ENCODE results near the gene AJAP1.

AJAP1 gene

DNA sequence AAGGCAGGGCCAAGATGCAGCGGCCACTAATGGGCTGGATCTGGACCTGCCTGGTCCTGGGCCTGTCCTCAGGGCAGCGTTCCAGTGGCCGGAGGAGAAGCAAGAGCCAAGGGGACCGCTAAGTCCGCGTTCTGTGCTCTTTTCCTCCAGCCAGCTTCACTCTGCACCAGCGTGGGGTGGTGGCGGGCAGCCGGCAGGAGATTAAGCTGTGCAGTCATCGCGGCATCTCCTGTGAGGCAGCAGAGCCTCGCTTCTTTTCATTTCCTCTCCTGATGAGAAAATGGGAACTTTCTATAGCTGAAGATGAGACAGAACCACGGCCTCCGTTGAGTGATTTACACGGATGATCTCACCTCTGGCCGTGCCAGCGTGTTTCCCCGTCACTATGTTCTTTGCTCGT lies 43.4 kb downstream of the AJAP1 start:
- no peak for DNase-seq (ENCODE audit: extremely low read depth in 1 of 2, low read depth in 1 of 2)

DNA sequence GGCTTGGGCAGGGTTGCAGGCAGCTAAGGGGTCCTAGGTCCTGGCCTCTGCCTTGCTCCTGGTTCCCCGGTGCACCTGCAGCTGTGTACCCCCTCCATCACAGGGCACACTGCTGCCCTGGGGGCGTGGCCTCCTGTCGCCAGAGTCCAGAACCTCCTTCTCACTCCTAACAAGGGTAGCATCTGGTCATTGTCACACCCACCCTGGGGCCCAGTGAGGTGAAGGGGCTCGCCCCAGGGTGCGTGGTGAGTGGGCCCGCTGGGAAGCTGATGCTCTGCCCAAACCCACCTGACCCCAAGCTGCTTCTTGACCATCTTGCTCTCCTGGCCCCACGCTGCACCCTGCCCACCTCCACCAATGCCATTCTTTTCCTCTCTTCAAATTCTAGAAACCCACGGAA lies 44.5 kb downstream of the AJAP1 start:
- no peak for DNase-seq (ENCODE audit: extremely low read depth in 1 of 2, low read depth in 1 of 2)

DNA sequence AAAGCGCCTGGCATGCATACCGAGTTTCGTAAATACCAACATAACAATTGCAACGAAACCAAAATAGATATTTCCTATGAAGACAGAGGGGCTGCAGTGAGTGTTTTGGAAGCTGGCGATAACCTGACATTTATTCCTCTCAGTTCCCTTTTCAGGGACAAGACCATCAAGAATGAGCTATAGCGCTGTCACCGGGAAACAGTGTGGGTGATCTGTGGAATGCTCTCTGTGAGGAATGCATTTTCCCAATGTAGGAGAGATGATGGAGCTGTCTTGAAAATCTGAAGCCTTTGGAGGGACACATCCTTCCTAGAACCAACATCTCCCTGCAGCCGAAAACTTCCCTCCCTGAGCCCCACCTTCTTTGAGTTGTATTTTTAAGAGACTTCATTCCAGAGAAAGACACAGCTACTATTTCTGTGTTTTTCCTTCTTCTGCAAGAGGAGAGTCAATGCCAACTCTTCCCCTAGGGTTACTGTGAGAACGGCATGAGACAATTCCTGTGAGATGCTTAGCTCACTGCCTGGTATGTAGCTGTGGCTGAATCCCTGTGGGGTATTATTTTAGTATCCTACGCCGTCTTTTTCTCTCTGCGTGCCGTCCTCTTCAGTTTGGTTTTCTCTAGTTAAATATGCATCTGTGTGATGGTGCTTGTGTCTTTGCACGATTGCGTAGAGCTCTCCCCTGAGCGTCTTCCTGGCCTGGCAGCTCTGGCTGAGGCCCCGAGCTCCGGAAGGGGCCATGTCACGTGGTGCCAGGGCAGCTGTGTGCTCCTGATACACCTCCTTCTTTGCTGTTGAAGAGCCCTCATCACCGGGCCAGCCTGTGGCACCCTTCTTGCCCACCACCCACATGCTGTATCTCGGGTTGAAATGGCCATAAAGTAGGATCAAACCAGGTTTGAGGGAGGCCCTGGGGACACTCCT lies 45.2 kb downstream of the AJAP1 start:
- no peak for DNase-seq (ENCODE audit: extremely low read depth in 1 of 2, low read depth in 1 of 2)

DNA sequence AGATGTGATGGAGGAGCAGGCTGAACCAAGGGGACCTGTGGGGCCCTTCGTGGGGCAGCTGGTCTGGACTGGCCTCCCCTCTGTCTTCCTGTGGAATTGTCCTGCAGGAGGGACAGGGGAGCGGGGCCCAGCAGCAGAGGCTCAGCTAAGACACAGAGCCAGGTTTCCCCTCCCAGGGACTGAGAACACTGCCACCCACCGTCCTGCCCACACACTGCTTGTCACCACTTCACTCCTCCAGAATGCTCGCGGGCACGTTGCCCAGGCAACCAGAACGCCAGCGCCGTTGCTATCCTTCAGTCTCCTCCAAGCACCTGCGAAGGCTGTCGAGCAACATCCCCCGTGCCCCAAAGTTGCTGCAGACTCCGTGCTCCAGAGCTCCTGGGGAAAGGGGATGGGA lies 46.4 kb downstream of the AJAP1 start:
- DNase-seq (ENCODE audit: extremely low read depth in 1 of 2, low read depth in 1 of 2) = no peak

DNA sequence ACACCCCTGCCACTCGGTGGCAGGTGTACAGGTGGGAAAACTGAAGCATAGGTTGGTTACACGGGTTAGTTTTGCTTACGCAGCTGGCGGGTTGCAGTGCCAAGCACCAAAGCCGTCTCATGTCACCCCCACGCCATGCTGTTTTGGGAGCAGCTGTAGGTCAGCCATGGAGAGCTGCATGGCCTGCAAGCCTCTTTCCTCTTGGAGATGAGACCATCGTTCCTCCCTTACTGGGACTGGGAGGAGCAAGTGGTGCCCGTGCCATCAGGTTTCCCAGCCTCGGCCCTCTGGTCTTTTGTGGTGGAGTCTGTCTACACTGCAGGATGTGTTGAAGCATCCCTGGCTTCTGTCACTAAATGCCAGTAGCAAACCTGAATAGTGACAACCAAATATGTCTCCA lies 46.9 kb downstream of the AJAP1 start:
- DNase-seq (ENCODE audit: extremely low read depth in 1 of 2, low read depth in 1 of 2) = no peak

DNA sequence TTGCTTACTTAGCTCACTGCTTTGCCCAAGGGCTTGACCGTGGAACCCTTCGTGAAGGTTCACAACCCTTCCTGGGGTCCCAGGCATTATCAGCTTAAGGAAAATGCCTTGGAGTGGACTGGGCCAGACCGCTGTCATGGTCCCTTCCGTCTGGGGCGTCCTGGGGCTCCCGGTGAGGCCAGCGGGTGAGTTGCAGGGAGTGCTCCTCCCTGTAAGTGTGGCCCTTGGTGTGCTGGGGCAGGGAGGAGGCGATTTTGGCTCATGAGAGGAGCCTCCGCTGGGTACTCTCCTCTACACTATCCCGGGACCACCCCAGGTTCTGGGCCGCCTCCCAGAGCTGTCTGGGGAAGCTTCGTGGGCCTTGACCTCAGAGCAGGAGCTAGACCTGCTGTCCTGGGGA lies 48.1 kb downstream of the AJAP1 start:
- DNase-seq (ENCODE audit: extremely low read depth in 1 of 2, low read depth in 1 of 2) = no peak

DNA sequence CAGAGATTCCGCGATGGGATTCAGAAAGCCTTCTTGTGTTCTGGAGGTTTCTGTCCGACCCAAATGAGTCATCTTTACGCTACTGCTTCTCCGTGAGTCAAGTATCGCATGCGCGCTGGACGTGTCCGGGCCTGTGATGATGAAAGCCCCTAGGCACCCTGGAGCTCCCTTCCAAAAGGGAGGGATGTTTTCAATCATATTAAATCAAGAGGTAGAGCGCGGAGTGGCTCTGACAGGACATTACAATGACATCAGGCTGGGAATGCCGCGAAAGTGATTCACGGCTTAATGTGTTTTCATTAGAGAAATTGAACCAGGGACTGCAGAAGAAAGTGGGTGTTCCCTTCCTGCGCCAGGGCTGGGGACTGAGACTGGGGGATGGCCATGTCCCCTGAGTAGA lies 48.5 kb downstream of the AJAP1 start:
- DNase-seq (ENCODE audit: extremely low read depth in 1 of 2, low read depth in 1 of 2) = no peak

DNA sequence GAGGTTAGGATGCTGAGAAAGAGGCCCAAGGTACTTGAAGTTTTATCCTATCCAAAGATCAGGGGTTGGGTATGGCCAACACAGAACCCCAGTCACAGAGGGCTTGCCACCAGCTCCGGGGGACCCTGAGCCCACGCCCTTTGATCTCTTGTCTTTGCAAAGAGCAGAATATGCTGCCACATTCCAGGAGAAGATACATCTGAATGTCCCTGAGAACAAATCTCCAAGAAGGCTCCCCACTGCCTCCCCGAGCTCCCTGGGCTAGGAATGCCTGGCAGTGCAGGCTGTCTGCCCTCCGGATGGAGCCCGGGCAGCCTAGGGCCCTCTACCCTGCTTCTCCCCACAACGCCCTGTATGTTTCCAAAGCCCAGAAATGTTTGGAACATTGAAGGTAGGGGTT lies 49.2 kb downstream of the AJAP1 start:
- DNase-seq (ENCODE audit: extremely low read depth in 1 of 2, low read depth in 1 of 2) = no peak

DNA sequence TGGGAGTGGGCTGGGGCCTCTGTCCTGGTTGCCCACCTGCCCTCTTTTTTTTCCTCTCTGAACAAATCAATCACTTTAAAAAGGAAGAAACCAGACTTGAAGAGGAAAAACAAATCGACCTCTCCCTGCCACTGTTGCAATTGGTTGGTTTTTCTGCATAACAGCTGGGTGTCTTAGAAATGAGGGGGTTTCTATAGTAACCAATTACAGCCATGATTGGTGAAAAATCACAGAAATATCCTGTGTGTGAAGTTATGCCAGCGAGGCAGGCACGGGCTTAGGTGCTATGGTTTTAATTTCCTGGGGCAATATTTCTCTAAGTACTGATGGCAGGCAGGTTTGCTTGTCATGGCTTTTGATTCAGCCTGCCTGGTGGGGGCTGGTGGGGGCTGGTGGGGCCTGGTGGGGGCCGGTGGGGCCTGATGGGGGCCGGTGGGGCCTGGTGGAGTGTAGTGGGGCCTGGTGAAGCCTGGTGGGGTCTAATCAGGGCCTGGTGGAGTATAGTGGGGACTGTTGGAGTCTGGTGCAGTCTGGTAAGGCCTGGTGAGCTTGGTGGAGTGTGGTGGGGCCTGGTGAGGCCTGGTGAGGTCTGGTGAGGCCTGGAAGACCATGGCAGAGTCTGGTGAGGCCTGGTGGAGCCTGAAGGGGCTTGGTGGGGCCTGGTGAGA lies 54.6 kb downstream of the AJAP1 start:
- no peak for DNase-seq (ENCODE audit: extremely low read depth in 1 of 2, low read depth in 1 of 2)

DNA sequence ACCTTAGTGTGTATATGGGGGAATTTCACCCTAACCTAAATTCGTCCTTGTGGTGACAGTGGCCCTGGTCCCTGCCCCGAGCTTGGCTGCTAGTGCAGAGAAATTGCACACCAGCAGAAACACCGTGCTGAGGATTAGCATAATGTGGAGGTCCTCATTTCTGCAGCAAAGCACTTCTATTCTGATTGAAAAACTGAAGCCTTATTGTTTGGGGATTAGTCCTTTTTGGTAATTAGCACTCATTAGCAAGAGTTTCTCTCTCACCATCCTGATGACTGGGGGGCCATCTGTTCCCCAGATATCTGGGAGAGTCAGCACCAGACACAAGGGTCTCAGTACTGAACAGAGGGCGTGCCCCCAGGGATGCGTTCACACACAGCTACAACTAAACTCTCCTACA lies 55.2 kb downstream of the AJAP1 start:
- DNase-seq (ENCODE audit: extremely low read depth in 1 of 2, low read depth in 1 of 2) = no peak

DNA sequence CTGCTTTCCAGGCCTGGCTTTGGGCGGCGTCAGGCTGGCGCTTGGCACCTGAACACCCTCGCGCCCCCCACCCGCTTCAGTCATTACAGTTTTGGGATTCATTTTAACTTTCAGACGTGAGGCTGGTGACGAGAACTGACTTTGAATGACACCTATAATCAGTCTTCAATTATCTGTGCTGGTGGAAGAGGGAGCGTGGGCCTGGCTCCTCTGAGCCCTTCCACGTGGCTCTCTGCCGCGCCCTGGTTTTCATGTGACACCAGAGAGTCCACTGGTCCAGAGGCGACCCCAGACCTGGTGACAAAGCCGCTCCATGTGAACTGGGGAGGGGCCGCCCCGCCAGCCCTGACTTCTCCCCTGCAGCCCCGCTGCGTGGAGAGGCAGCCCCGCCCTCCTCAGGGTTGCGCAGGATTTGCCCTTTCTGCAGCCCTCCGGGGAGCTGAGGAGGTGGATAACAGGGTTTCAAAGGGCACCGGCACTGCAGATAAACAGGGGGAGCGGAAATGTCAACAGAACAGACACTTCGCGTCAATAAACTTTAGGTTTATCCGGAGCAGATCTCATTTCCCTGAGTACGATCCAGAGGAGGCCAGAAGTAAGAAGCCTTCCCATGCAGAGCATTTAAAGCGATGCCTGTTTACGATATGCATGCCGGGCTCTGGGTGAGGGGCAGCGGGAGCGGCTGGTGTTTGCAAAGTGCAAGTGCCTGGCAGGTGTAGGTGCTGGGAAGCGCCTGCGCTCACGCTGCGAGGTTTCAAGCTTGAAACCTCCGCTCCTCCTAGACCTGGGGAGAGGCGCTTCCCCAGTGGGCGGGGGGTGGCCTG lies 56.4 kb downstream of the AJAP1 start:
- DNase-seq (ENCODE audit: extremely low read depth in 1 of 2, low read depth in 1 of 2) = no peak

DNA sequence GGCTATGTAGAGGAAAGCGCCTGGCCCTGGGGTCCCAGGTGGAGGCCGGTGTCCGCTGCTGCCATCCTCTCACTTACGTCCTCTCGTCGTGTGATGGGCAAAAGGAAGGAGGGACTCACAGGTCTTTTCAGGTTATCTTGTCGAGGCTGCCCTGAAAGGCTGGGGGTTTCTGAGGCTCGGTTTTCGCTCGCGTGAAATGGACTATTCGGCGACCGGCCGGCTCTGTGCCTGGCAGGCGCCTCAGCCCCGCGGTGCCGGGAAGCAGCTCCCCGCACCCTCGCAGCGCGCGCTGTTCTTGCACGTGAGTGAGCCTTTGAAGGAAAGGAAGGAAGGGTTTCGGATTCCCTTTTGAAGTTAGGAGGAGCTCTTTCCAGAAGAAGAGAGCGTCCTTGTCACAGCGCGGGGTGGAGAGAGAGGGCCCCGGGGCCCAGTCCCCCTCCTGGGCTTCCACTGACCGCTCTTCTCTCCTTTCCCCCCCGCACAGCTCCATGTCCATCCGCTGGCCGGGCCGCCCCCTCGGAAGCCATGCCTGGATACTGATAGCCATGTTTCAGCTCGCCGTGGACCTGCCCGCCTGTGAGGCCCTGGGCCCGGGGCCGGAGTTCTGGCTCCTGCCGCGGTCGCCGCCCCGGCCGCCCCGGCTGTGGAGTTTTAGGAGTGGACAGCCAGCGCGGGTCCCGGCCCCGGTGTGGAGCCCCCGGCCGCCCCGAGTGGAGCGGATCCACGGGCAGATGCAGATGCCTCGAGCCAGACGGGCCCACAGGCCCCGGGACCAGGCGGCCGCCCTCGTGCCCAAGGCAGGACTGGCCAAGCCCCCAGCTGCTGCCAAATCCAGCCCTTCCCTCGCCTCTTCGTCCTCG lies 57.2 kb downstream of the AJAP1 start:
- no peak for DNase-seq (ENCODE audit: extremely low read depth in 1 of 2, low read depth in 1 of 2)

DNA sequence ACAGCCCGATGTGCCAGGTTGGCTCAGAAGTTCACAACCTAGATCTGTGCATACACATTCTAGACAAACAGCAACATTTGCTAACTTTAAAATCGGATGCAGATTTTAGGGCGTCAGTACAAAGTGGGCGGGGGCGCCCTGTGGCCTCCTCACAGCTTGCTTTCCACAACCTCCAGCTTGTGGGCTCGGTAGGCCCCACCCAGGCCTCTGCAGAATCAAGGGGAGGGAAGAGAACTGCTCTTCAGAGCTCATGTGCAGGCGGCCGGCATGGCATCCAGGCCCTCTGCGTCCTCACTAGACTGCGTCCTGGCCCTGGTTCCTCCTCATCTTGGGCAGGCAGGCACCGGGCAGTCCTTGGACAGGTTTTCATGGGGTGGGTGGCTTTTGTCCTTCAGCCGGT lies 59.3 kb downstream of the AJAP1 start:
- DNase-seq (ENCODE audit: extremely low read depth in 1 of 2, low read depth in 1 of 2) = no peak

DNA sequence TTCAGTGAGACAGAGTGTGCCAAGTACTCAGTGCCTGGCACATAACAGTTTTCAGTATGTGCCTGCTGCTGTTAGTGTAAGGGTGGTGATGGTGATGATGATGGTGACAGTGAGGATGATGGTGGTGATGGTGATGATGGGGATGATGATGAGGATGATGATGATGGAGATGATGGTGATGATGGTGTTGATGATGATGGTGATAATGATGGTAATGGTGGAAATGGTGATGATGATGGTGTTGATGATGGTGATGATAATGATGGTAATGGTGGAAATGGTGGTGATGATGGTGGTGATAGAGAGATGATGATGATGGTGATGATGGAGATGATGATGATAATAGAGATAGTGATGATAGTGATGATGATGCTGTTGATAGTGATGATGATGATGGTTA lies 62.0 kb downstream of the AJAP1 start:
- no peak for DNase-seq (ENCODE audit: extremely low read depth in 1 of 2, low read depth in 1 of 2)

DNA sequence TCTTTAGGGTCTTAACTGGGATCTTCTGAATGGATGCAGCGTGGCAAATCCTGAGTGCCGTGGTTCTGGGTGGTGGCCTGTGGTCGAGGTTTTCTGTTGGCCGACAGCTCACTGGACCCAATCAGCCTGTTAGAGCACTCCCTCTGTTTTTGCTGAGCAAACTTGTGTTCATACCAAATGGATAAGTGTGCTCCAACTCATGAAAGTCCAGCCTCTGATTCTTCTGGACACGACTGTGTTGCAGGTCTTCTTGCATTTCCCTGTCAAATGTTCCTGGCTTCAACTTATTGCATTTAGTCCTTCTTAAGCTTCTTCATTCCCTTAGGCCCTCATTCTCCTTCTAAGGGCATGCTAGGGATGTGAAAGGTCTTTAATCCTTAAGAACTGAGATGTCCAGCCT lies 63.7 kb downstream of the AJAP1 start:
- DNase-seq (ENCODE audit: extremely low read depth in 1 of 2, low read depth in 1 of 2) = no peak

DNA sequence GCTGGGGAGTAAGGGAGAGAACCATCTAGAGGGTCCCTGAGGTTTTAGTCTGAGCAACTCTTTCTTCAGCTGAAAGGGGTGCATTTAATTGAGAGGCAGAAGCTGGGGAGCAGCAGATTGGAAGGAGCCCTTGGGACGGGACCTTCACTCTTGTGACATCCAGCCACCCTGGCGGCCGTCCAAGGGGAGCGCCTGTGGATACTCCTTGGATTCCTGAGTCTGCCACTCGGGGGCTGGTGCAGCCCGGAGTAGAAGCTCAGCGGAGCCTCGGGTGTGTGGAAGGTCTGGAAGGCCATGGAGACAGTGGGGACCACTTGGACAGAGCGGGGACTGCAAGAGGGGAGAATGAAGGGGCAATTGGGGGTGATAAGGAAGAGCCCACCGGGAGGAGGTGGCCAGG lies 68.7 kb downstream of the AJAP1 start:
- no peak for DNase-seq (ENCODE audit: extremely low read depth in 1 of 2, low read depth in 1 of 2)

DNA sequence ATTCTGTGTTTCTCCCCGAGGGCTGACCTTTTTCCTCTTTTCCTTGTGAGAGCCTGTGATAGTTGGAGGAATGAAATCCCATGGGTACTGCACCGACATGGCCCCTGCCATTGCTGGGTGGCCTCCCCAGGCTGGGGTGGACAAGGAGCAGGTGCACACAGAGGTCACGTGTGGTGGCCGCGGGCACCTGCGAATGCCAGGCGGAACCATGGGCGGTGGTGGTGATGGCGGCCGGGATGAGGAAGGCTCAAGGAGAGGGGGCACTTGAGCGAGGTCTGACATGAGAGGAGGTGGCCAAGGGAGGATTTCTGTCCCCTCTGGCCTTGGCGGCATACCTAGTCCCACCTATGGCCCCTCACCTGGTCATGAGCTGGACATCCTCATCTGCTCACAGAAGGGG lies 69.6 kb downstream of the AJAP1 start:
- DNase-seq (ENCODE audit: extremely low read depth in 1 of 2, low read depth in 1 of 2) = no peak

DNA sequence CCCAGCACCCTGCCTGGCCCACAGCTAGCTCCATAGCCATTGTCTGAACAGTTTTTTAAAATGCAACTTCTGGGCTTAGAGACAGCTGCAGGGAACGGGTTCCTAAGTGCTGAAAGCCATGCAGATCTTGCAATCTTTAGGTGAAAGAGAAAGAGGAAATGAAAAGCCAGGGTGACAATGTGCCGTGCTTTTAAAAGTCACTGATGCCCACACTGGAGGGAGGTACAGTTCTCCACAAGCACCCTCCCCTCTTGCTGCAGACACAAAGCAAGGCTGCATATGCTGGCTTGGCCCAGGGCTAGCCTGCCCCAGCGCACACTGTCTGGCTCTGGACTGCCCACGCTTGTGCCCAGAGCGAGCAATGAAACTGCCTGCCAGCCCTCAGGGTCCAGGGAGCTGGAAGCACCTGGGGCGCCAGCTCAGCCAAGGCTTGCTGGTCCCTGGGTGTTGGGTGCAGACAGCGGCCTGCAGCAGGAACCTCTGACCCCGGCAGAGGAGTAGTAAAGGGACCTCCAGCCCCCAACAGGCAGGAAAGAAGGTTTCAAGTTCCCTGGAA lies 70.4 kb downstream of the AJAP1 start:
- DNase-seq (ENCODE audit: extremely low read depth in 1 of 2, low read depth in 1 of 2) = no peak

DNA sequence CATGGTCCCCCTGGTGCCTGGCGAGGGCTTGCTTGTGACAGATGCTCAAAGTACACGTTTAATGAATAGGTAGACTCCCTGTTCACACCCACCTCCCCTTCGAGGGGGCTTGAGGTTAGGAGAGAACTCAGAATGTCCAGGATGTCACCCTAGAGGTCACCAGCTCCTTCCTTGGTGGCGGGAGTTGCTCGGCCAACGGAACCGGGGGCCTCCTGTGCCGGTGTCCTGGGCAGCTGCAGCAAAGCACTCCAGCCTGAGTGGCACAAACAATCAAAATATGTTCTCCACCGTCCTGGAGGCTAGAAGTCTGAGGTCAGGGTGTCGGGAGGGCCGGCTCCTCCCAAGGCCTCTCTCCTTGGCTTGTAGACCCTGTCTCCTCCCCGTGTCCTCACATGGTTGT lies 71.0 kb downstream of the AJAP1 start:
- no peak for DNase-seq (ENCODE audit: extremely low read depth in 1 of 2, low read depth in 1 of 2)

DNA sequence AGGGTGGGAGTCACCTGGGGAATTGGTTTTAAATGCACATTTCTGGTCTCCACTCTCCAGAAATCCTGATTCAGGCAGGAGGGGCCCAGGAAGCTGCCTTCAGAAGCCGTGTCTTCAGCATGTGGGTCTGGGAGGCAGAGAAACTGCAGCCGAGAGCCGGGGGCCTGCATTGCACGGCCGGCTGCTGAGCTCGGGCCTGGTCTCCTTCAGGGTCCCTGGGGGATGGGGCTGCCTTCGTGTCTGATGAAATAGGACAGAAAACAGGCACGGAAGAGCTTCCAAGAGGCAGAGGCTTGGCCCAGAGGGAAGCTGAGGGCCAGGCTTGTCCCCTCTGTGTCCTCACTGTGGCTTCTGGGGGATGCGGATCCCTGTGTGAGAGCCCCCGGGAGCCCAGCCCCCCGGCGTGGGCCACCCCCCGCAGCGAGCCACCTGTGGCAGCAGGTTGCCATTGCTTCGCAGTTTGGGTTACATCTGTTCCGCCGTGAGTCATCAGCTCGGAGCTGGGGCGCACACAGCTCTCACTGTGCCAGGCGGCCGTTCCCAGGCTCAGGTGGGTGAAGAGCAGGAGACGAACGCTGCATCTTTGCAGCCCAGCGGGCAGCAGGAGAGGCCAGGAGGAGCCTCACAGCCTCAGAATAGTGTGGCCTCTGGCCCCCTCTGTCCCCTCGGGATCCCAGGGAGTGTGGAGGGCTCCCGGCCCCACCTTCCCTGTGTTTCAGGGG lies 72.4 kb downstream of the AJAP1 start:
- DNase-seq (ENCODE audit: extremely low read depth in 1 of 2, low read depth in 1 of 2) = no peak
